A673 (cell line): ENCODE results near the gene IL1RAPL1. TPM values are rescaled to one million over a fixed set of nuclear protein-coding genes. Genes with fewer than 3 reads are reported as not detected.

Source experiments
- BruUV-seq: library from RNA; stranded (reverse); fragments of 400-500 nt; replicated peaks from 2 replicates; lab custom pipeline; 2021; lab: Mats Ljungman, UMichigan
- CTCF ChIA-PET: fragments of 300-600 bp; sonication (Branson Sonifier 250); formaldehyde crosslinking; loops from one replicate; lab custom pipeline; 2022; ENCODE audit warnings: antibody characterized with exemption; lab: Charles Lee
- POLR2A ChIA-PET: fragments of 300-600 bp; sonication (Branson Sonifier 250); formaldehyde crosslinking; loops from one replicate; lab custom pipeline; 2022; ENCODE audit warnings: antibody characterized with exemption; ENCODE audit not compliant: low non-redundant PET; lab: Charles Lee
- DNase-seq: peaks from one replicate; pipeline ENCODE4 v3.0.0-alpha.2; 2015; ENCODE audit warnings: low spot score
- H3K27ac ChIP-seq: fragments of 200-600 bp; sonication (generic); 2 replicates; pipeline ENCODE4 v1.5.1; 2016; ENCODE audit warnings: mixed run types, low read depth, mild to moderate bottlenecking, mixed read lengths, antibody characterized with exemption, low read length; ENCODE audit not compliant: poor library complexity, severe bottlenecking
- H3K27me3 ChIP-seq: fragments of 200-600 bp; sonication (generic); replicated peaks from 2 replicates; pipeline ENCODE4 v1.6.1; 2017; ENCODE audit warnings: mixed run types, low read depth, mild to moderate bottlenecking, mixed read lengths, antibody characterized with exemption, low read length; ENCODE audit not compliant: insufficient read depth, poor library complexity
- H3K36me3 ChIP-seq: fragments of 200-600 bp; sonication (generic); 2 replicates; pipeline ENCODE4 v1.6.1; 2016; ENCODE audit warnings: mixed run types, mild to moderate bottlenecking, mixed read lengths, antibody characterized with exemption, low read length; ENCODE audit not compliant: insufficient read depth, poor library complexity, severe bottlenecking
- H3K4me1 ChIP-seq: fragments of 200-600 bp; sonication (generic); 2 replicates; pipeline ENCODE4 v1.6.1; 2017; ENCODE audit warnings: mixed run types, mild to moderate bottlenecking, mixed read lengths, antibody characterized with exemption, low read length; ENCODE audit not compliant: insufficient read depth, poor library complexity, severe bottlenecking
- H3K4me3 ChIP-seq: fragments of 200-600 bp; sonication (generic); 2 replicates; pipeline ENCODE4 v1.5.1; 2016; ENCODE audit warnings: low read depth, mixed run types, mild to moderate bottlenecking, mixed read lengths, low read length; ENCODE audit not compliant: poor library complexity, severe bottlenecking
- H3K9me3 ChIP-seq: fragments of 200-600 bp; sonication (generic); 2 replicates; pipeline ENCODE4 v1.6.1; 2016; ENCODE audit warnings: mixed run types, low read depth, mild to moderate bottlenecking, mixed read lengths, antibody characterized with exemption, low read length; ENCODE audit not compliant: poor library complexity, severe bottlenecking
- CTCF ChIP-seq: fragments of 300-800, 200-600 bp; sonication (generic); conservative IDR thresholded peaks from 2 replicates; pipeline ENCODE4 v1.5.1; 2017; ENCODE audit warnings: low read depth, mild to moderate bottlenecking, antibody characterized with exemption, low read length, moderate library complexity, mixed read lengths
- EZH2 ChIP-seq: fragments of 200-600 bp; sonication (generic); IDR thresholded peaks from 2 replicates; pipeline ENCODE4 v1.6.1; 2017; ENCODE audit warnings: borderline replicate concordance, low read depth, mild to moderate bottlenecking, mixed read lengths, antibody characterized with exemption, low read length; ENCODE audit not compliant: poor library complexity, severe bottlenecking
- intact Hi-C: fragments of 100-400 bp; cut with micrococcal nuclease; formaldehyde crosslinking; loops from one replicate; pipeline ENCODE4 v1.10.0; 2022; ENCODE audit not compliant: unreplicated experiment
- total RNA-seq: library from RNA; stranded (reverse); gene quantifications from 2 replicates; pipeline ENCODE4 v1.2.3, GENCODE V29; 2021

IL1RAPL1 gene
- total RNA-seq, 1 experiment from 2014 or later = 0.21 TPM

GRCh38 chrX:28876901-28877300, 289.7 kb downstream of the IL1RAPL1 start:
- Histone ChIP-seq H3K36me3 (no peaks in the 10 kb centered on the region), H3K27me3 (no peaks in the 10 kb centered on the region), H3K9me3 (peaks cover 4% of the 10 kb centered on the region), H3K4me3 (no peak overlapping the region), H3K27ac (no peak overlapping the region), H3K4me1 (no peaks in the 10 kb centered on the region)
- TF ChIP-seq CTCF = no peak
- TF ChIP-seq EZH2 = no peak
- DNase-seq = no peak
- CTCF ChIA-PET = no interaction called here
- BruUV-seq = no TSS peak
- intact Hi-C loops = no loop called here
- POLR2A ChIA-PET = no interaction called here

GRCh38 chrX:28880136-28880535, 292.9 kb downstream of the IL1RAPL1 start:
- H3K4me3 ChIP-seq = no peak overlapping the region
- intact Hi-C loops = no loop called here
- POLR2A ChIA-PET = no interaction called here
- CTCF ChIA-PET = no interaction called here
- no TSS peak for BruUV-seq
- H3K9me3 ChIP-seq = peaks cover 4% of the 10 kb centered on the region
- H3K27ac ChIP-seq = no peak overlapping the region
- no peaks in the 10 kb centered on the region for H3K4me1 ChIP-seq
- no peak for TF ChIP-seq CTCF
- no peak for DNase-seq
- no peaks in the 10 kb centered on the region for H3K27me3 ChIP-seq
- H3K36me3 ChIP-seq = no peaks in the 10 kb centered on the region

- Histone ChIP-seq H3K4me3 (no peak overlapping the region), H3K27me3 (no peaks in the 10 kb centered on the region), H3K36me3 (no peaks in the 10 kb centered on the region), H3K27ac (no peak overlapping the region), H3K9me3 (peaks cover 4% of the 10 kb centered on the region), H3K4me1 (no peaks in the 10 kb centered on the region)
- ChIA-PET POLR2A (no interaction called here), CTCF (no interaction called here)
- TF ChIP-seq EZH2 = no peak
- TF ChIP-seq CTCF = no peak
- BruUV-seq = no TSS peak
- DNase-seq = no peak
- intact Hi-C loops = no loop called here
Observed at GRCh38 chrX:28884823-28885222, 297.6 kb downstream of the IL1RAPL1 start.
